Measurements from ENCODE around the gene CHAD.

DNA sequence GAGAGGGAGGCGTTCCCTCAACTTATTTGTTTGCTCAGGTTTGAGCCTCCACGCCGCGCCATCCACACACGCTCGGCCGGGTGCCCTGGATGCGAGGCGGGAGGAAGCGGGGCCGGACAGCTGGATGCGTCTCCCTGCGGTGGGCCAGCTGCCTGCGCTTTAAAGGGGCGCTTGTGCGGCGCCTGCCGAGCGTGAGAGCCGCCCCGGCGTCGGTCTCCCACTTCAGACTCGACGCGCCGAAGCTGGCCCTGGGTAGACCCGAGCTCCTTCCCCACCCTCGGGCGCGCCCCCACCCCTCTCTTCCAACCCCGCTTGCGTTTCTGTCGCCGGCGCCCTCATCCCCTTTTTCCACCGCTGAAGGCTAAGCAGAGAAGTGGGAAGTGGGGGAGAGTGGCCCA, 527 bp upstream of the CHAD start:
- TF ChIP-seq GATA2 (IDR thresholded peaks at IDR 0.05; ENCODE audit: low read depth, low read length) (no peak), GATA3 (IDR thresholded peaks at IDR 0.05; ENCODE audit: low read depth, low read length) (no peak)

Measured in SH-SY5Y (cell line).